H1 (cell line): ENCODE measurements around the gene PLCB4. TPM values are rescaled to one million over a fixed set of nuclear protein-coding genes. Genes with fewer than 3 reads are reported as not detected.

Source experiments
- BRCA1 ChIP-seq: IDR thresholded peaks from 2 replicates; pipeline ENCODE4 v1.6.1; 2012; ENCODE audit warnings: low read depth, low read length, improper control_type of control experiment
- CHD1 ChIP-seq: IDR thresholded peaks from 2 replicates; pipeline ENCODE4 v1.6.1; 2012; ENCODE audit warnings: low read depth, low read length, improper control_type of control experiment
- EZH2 ChIP-seq: fragments of 200-600 bp; sonication (generic); IDR thresholded peaks from 2 replicates; pipeline ENCODE4 v1.7.1; 2012; ENCODE audit warnings: low read depth, mild to moderate bottlenecking, moderate library complexity, low read length, inconsistent platforms; ENCODE audit not compliant: severe bottlenecking
- RAD21 ChIP-seq, 2 experiments: IDR thresholded peaks in 1 of 2; conservative IDR thresholded peaks in 1 of 2; 2 replicates each; pipeline ENCODE4 v1.6.1; 2011; ENCODE audit warnings: low read depth in 2 of 2, low read length in 2 of 2, improper control_type of control experiment in 1 of 2, inconsistent platforms in 1 of 2, mild to moderate bottlenecking in 1 of 2, moderate library complexity in 1 of 2
- RBBP5 ChIP-seq: IDR thresholded peaks from 2 replicates; pipeline ENCODE4 v1.7.1; 2012; ENCODE audit warnings: low read depth, mild to moderate bottlenecking, inconsistent platforms, low read length, moderate library complexity, borderline replicate concordance
- ZNF274 ChIP-seq: IDR thresholded peaks from 2 replicates; pipeline ENCODE4 v1.7.0; 2012; ENCODE audit warnings: low read length, borderline replicate concordance; ENCODE audit errors: extremely low read depth
- polyA plus RNA-seq, 7 experiments: library from polyadenylated mRNA; depleted of rRNA in 3 of 7; stranded (reverse) in 5 of 7; unstranded in 2 of 7; fragments of >200 nt in 5 of 7; fragments of 200-250 nt in 2 of 7; gene quantifications; 1 replicate in 5 of 7; 2 replicates in 1 of 7; 4 replicates in 1 of 7; pipeline versions ENCODE4 v1.2.1 to v1.2.3, GENCODE V29; 2011 to 2013; ENCODE audit warnings: missing spikeins in 2 of 7, mixed read lengths in 2 of 7
- total RNA-seq: library from RNA; stranded (reverse); fragmentation: NEBNext Ultra II Directional; extraction: Animal tissue kit (Norgen Biotek cat#: 25700); gene quantifications from 2 replicates; pipeline ENCODE4 v1.2.1, GENCODE V29; 2021

Gene PLCB4
- total and polyA plus RNA-seq, 2 of the 8 experiments (the other 6 are each of a cell fraction or from before 2014, with no cell fraction given), result 3.2 to 14.1 TPM

- TF ChIP-seq EZH2 (no peak), RAD21 (IDR thresholded peaks at IDR 0.05 in 1 of 2, conservative IDR thresholded peaks at IDR 0.05 in 1 of 2; ENCODE audit: low read depth in 2 of 2, low read length in 2 of 2) (no peak), ZNF274 (no peak), RBBP5 (no peak), BRCA1 (no peak), CHD1 (no peak)
Measured at GRCh38 chr20:9149087-9149486, 80.2 kb downstream of the PLCB4 start (continued).
